HG03095 (cell line): ENCODE measurements around the gene B3GLCT.
"Not testable (repeated sequence)": the region's sequence is repeated elsewhere in the genome, so short reads cannot be mapped to it uniquely, and the experiment has no call there.

Source experiments
- ATAC-seq: cut with Tn5 transposase; IDR thresholded peaks from one replicate; pipeline ENCODE4 v1.9.1; 2021; ENCODE audit warnings: moderate library complexity; ENCODE audit not compliant: unreplicated experiment

The B3GLCT gene

DNA sequence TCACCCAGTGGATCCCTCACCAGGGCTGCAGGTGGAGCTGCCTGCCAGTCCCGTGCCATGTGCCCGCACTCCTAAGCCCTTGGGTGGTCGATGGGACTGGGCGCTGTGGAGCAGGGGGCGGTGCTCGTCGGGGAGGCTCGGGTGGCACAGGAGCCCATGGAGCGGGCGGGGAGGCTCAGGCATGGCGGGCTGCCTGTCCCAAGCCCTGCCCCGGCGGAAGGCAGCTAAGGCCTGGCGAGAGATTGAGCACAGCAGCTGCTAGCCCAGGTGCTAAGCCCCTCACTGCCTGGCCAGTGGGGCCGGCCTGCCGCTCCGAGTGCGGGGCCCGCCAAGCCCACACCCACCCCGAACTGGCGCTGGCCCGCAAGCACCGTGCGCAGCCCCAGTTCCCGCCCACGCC, 16.8 kb upstream of the B3GLCT start:
- no peak for ATAC-seq

DNA sequence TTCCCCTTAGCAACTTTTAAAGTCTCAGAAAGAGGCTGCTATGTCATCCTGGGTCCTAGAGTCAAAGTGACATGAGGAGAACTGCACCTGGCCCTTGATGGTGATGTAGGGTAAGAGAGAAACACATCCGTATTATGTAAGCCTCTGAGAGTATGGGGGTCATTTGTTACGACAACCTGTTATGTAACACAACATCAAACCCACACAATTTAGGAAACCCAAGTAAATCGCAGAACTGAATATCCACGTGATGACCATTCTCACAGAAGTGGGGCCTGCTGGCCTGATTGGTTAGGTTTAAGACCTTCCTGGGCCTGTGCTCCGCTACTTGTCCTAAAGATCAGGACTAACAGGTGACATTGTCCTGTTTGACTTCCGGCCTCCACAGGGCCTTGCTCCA, 15.3 kb upstream of the B3GLCT start:
- no peak for ATAC-seq

DNA sequence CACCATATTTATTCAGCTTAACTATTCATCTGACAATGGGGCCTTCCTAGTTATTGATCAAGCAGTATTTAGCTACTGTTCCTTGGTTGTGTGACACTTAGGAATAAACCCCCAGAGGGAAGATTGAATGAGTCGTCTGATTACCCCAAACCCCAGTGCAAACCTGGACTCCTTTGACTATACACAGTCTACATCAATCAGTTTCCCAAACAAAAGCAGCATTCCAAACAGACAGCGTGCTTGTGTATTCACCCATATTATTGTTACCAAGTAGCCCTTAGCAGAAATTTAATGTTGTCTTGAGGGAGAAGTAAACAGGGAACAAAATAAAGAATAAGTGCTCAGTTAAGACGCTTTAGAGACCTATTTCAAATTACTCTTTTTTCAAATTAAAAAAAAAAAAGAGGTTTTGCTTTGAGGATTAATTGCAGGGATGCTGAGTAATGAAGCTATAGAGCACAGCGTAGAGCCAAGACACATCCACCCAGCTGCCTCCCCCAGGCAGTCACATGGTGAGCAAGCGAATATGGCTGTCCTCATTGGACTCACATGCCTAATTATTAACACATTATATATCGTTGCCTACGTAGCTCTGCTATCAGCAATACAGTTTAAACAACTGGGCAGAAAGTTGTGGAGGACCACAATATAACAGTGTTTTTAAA, 14.7 kb upstream of the B3GLCT start:
- no peak for ATAC-seq

DNA sequence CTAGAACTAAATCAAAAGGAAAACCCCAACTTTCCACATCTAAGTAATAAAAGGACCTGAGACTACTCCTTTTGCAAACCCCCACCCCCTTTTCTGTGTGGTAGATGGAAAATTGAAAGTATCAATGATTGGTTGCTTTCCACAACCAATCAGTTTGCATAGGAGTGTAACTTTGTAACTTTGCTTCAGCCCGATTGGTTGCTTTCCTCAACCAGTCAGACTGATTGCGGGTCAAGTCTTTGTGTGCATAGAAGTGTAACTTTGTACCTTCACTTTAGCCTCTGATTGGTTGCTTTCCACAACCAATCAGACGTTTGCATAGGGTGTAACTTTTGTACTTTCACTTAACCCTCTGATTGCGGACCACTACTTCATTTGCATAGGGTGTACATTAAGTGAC, 8.0 kb upstream of the B3GLCT start:
- no peak for ATAC-seq

DNA sequence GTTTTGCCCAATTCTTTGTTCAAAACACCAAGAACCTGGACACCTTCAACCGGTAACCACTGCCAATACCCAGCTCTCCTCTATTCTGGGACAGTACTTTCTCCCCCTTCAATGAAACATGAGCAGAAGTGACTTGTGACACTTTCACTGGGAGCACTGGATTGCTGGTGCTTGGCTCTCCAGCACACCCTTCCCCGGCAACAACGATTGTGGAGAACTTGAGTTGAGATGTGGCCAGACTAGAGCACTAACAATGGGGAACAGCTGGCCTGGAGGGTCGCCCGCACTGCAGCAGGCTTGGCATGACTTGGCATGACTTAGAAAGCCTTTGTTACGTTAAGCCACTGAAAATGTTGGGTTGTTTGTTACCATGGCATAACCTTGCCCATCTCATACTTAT, 7.5 kb upstream of the B3GLCT start:
- no peak for ATAC-seq

DNA sequence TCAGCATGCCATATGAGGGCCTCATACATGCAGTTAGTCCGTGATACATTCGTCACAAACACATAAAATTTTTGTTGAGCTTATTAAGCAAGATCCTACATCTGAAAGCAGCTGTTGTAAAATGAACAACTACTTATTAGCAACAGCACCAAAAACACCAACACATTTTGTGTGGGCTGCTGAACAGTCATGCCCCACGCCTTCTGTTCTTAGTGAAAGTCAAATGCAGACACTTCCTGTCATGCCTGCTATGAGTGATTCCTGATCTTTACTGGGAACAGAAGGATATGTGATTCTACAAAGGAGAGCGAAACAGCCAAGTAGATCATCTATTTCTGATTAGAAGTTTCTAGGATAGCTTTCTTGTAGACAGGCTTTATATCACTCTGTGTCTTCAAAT, 4.2 kb upstream of the B3GLCT start:
- ATAC-seq: no peak

DNA sequence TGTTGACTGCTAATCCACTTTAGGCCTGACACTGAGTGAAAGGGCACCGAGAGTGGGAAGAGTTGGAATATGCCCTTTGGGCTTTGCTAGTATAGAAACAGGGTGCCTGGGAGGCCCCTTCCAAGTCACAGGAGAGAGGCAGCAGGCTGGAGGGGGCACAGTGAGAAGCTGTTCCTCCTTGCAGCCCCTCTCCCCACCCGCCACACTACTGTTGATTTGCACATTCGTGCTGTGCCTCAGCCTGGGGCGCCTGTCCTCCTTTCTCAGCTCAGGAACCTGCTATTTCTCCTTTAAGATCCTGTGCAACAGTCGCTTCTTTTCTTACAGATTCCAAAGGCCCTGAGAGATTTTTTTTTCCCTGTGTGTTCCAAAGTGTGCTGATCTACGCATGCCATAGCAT, 2.8 kb upstream of the B3GLCT start:
- no peak for ATAC-seq

DNA sequence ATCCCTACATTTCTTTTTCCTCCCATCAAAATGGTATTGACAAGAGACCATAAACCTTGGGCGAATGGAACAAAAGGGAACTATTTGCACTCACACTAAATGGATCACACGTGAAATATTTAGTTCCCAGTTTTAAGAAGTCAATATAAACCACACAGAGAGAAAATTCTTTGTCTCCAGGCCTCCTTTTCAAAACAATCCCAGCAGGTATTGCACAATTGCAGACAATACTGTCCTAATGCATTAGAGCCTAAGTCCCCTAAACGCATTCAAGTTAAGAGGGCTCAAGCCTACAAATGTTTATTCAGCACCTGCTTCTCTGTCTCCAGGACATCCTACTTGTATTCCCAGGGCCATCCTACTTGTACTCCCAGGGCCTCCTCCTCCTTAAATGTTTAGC, 1.3 kb upstream of the B3GLCT start:
- ATAC-seq: no peak

DNA sequence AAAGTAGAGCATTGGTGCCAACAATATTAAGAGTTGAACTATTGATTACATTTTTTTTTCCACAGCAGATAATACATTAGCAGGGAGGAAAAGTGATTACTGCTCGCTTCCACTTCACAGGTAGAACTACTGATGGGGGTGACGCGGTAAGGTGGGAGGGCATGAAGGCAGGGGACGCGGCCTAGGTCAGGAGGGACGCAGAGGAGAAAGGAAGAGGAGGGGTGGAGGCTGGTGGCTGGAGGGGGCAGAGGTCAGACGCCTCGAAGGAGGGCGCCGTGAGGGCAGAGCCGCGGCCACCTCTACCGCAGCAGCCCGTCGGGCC, 287 bp upstream of the B3GLCT start:
- ATAC-seq: peak; percentile 10

DNA sequence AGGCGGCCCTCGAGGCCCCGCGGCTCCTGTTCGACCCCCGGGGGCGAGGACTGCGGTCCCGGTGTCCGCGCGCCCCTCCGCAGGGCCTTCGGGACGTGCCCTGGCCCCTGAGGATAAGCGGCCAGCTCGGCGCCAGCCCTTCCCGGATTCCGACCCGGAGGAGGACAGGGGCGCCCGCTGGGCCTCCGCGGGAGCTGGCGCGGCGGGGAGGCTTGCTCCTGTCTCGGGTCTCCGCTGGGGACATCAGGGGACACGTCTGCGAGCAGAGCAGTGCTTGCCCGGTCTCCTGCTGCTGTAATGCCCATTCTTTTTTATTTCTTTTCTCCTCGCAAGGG, 829 bp downstream of the B3GLCT start:
- peak; percentile 24 for ATAC-seq

DNA sequence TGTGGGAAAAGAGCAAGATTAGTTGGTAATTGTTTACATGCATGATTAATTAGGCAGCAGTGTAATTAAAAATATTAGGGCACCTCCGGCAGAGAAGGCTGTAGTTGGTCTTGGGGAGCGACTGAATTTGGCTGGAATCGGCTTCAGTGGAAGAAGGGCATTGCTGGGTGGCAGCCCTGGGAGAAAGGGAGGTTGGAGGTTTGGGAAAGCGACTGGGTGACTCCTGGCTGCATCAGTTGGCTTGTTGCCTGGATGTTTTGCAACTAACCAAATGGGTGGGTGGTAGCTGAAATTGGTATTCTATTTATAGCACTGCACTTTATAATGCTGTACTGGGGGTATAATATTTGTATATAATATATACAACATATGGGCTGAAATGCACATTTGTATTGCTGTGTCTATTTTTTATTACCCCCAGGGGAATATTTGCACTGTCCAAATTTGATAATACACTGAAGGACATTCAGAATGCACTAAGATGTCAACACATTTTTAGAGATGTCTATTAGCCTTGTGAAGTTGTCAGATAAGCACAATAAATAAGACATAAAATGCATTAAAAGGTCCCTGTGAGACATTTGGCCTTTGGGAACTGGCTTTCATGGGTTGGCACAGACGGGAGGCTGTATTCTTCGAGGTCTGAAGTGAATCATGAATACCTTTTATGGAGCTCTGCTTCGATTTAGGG, 1.7 kb downstream of the B3GLCT start:
- no peak for ATAC-seq

DNA sequence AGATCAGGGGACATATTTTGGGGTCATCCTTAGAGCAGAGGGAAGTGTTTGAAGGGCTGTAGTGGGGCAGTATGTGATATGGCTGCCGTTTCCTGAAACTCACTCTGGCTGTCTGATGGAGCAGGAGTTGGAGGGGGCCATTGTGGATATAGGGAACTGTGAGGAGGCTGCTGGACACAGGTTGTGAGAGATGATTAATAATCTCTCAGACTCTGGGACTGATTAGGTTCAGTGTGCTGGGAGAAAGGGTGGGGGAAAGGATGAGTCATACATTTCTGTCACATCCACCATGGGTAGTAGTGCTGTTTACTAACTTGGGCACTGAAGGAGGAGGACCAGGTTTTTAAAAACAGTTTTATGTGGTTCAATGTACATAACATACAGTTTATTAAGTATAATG, 4.8 kb downstream of the B3GLCT start:
- no peak for ATAC-seq

DNA sequence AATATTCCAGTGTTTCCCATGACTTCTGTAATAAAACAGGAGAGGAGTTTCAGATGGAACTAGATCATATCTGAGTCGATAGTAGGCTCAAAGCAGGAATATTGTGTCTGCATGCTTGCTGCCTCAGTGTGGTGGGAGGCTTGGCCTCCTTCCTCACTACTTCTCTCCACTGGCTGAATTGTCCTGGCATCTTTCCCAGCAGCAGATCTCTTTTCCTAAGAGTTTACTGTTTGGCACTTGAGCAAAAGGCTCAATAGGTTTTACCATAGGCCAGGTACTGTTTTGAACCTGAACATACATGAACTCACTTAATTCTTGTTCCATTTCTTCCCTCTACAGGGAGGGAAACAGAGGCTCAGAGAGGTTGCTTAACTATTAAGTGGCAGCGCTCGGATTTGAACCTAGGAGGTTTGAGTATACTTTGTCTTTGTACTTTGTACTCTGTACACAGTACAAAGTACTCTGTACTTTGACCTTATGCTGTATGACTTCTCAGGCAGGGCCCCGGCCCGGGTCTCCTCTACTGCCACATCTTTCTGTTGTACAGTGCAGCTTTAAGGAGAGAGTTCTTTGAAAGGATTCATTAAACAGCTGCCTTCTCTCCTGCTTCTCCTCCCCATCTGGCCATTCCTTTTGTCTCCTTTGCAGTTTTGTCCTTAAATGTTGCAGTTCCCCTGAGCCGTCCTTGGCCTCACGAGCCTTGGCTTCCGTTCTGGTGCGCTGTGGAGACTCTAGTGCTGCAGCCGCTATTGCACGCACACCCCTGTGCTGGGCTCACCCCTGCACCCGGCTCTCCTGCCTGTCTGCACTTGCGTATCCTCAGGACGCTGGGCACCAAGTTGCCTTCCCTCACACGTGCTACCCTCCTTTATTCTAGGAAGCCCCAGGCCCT, 8.1 kb downstream of the B3GLCT start:
- no peak for ATAC-seq

DNA sequence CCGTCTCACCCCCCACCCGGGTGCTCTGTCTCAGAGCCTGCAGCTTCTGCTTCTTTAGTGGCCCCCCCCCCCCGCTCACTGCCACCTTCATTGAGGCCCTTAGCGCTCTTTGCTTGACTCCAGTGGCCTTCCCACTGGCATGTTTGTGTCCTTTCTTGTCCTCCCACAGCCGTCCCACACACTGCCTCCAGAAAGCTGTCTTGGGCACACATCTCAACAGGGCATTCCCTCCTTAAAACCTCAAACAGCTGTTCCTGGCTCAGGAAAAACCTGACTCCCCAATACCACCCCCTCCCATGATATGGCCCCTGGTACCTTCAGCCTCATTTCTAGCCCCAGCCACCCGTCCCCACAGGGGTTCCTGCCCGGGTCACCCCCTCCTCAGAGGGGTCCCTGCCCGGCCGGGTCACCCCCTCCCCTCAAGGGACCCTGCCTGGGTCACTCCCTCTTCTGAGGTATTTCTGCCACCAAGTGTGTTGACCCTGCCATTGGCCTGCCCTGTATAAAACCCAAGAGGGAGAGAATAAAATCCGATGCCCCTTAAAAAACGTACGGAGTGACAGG, 8.9 kb downstream of the B3GLCT start:
- no peak for ATAC-seq

DNA sequence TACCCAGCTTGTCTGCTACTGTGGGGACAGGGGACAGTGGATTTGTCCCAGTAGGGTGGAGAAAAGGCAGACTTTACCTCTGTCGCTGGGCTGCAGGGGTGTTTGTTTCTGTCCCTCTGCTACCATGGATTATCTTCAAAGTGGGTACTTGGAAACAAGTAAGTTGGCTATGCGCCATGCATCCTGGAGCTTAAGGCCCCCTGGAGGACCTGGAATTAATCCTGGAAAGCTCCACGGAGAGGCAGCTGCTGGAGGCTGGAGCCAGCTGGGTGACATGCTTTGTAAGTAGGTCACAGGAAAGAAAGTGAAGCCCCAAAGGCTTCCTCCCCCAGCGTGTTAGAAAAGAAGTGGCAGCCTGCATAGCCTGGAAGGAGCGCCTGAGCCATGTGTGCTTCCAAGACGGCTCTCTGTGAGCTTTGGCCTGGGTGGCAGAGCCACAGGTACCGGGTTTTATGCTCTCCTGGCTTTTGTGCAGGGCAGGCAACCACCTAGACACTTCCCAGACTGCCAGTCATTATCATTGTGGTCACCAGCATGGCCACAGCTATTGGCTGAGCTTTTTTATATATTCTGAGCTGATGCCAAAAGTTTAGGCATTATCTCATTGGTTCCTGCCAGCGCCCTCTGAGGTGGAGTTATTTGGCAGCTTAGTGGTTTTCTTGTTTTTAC, 9.5 kb downstream of the B3GLCT start:
- ATAC-seq: no peak

DNA sequence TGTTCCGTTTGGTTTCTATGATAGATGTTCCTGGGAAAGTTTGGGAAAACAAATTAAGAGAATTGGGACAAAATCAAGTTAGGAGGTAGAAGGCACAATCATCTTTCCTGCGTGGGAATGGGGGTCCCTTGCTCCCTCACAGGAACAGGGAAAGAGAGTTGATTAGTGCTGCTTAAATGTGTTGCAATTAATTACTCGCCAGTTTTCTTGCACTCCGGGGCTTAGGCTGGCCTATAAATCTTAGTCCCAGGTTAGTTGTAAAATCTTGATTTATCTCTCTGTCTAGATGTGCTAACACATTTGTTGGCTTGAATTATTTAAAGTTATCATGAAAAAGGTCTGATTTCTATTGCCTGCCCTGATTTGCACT, 10.1 kb downstream of the B3GLCT start:
- ATAC-seq: no peak

DNA sequence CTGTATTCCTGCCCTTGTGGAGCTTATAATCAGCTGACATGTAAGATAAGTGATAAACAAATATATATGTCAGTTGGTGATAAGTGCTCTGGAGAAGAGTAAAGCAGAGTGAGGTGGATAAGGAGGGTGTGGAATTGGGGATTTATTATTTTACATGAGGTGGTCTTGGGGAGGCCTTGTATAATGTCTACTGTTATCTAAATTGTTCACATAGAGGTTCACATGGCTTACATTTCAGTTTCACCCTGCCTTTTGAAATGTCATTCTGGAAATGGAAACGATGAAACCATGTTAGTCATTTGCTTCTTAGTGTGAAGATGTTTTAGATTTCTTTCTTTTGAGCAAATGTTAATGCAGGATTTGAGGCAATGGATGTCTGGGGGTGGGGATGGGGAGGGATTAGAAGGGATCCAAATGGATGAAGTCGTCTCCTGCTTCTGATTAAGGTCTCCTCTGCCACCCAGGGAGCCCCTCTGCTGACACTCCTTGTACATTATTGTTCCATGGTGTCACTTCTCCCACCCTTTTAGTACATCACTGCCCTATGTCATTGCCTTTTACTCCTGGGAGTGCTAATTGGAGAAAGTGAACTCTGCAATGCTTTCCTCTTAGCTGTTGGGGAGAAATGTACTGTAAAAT, 14.0 kb downstream of the B3GLCT start:
- ATAC-seq: no peak

DNA sequence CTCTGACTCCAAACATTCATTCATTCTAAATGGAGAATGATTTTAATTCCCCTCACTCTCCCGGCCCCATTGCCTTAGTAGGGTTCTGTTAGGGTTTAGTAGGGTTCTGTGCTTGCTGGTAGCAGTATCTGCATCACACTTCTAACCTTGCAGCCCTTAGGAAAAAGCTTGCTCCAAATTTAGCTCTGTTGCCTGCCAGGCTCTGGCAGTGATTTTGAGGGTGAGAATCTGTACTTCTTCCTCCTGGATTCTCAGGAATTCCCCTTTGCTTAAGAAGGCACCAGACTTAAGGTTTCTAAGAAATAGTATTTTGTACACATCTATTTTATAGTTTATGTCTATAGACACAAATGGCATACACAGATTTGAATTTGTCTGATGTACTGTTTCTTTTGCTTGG, 14.7 kb downstream of the B3GLCT start:
- ATAC-seq: no peak

DNA sequence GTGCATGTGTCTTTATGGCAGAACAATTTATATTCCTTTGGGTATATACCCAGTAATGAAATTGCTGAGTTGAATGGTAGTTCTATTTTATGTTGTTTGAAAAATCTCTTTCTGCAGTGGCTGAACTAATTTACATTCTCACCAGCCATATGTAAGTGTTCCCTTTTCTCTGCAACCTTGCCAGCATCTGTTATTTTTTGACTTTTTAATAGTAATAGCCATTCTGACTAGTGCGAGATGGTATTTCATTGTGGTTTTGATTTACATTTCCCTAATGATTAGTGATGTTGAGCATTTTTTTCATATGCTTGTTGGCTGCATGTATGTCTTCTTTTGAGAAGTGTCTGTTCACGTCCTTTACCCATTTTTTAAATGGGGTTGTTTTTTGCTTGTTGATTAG, 17.1 kb downstream of the B3GLCT start:
- ATAC-seq: not testable (repeated sequence)

DNA sequence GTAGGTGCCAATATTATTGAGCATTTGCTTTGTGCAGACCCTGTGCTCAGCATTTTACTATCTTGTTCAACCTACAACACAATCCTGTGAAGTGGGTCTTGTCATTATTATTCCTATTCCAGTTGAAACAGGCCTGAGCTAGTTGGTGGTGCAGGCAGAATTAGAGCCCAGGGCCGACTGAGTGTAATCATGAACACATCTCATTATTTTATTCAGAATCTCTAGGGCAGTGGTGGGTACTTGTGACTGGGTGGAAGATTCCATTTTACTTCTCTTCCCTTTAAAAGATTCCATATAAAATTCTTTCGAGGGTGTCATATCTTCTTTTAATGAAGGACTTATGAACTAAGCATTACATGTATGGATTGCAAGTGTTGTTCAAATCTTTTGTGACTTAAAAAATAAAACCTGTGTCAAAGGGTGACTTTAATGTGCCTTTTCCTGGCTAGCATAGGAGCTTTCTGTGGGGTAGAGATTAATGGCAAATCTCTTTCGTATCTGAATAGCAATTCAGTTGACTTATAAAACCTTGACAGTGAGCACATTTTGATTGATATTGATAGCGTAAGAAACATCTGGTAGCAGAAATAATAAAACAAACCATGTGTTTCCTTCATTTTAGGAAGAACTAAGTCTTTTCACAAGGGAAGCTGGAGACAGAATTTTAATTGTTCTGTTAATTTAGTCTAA, 20.3 kb downstream of the B3GLCT start:
- ATAC-seq: no peak
